Thyroid gland (tissue), 4 donors: Measurements from ENCODE around the gene KLHL20.
A peak's percentile ranks its signal among the peaks of the same experiment; 100 is the strongest.

Source experiments
- CTCF ChIP-seq, 6 experiments: fragments of 200-600 bp in 3 of 6; fragments of 450-650 bp in 3 of 6; sonication (generic) in 3 of 6; IDR thresholded peaks; one replicate each; pipeline ENCODE4 v1.5.1; 2016 to 2019; ENCODE audit warnings: antibody characterized with exemption in 6 of 6, mild to moderate bottlenecking in 2 of 6, inconsistent platforms in 1 of 6, moderate library complexity in 1 of 6
- POLR2A ChIP-seq, 2 donors: fragments of 450-650 bp; IDR thresholded peaks; one replicate each; pipeline ENCODE4 v1.6.1; 2017; ENCODE audit warnings: antibody characterized with exemption in 2 of 2, mild to moderate bottlenecking in 2 of 2, moderate library complexity in 1 of 2

GRCh38 chr1:173714759-173715537 is at the start of gene KLHL20:
- peak in 1 of 6 experiments; percentile 26 for TF ChIP-seq CTCF (IDR thresholded peaks at IDR 0.05)
- peak in 1 of 2 donors; percentile 76 for TF ChIP-seq POLR2A (IDR thresholded peaks at IDR 0.05)
